Lower leg skin (tissue), 4 donors: ENCODE measurements around the gene FTO. TPM values are rescaled to one million over a fixed set of nuclear protein-coding genes. Genes with fewer than 3 reads are reported as not detected.

Experiments used
- DNase-seq, 2 donors: peaks; one replicate each; pipeline ENCODE4 v3.0.0-alpha.2; 2019; ENCODE audit warnings: low spot score in 2 of 2
- H3K4me3 ChIP-seq: fragments of 200-600 bp; sonication (generic); 2 replicates; pipeline ENCODE4 v1.5.1; 2017; ENCODE audit warnings: mild to moderate bottlenecking, low read depth; ENCODE audit not compliant: poor library complexity, severe bottlenecking
- CTCF ChIP-seq, 3 donors: fragments of 450-650 bp; IDR thresholded peaks; one replicate each; pipeline ENCODE4 v1.5.1; 2016; ENCODE audit warnings: antibody characterized with exemption in 3 of 3, mild to moderate bottlenecking in 3 of 3, moderate library complexity in 2 of 3
- POLR2A ChIP-seq, 2 donors: fragments of 450-650 bp; IDR thresholded peaks; one replicate each; pipeline ENCODE4 v1.6.1; 2016 to 2017; ENCODE audit warnings: antibody characterized with exemption in 2 of 2, mild to moderate bottlenecking in 1 of 2, moderate library complexity in 1 of 2
- WGBS, 2 donors: methylation state at CpG; one replicate each; pipeline ENCODE4 v1.1.5; 2018; 5-methylcytosine and 5-hydroxymethylcytosine counted together
- intact Hi-C: fragments of 100-400 bp; cut with DNase I; formaldehyde crosslinking; loops from one replicate; pipeline ENCODE4 v1.15.0; 2023; ENCODE audit warnings: low total_unique reads
- total RNA-seq, 4 donors: library from RNA; depleted of rRNA; stranded (reverse); fragments of >200 nt; gene quantifications; one replicate each; pipeline ENCODE4 v1.1.0, GENCODE V29; 2016

The FTO gene
- total RNA-seq, 4 donors from 2014 or later, result 61.2 to 88.2 (median 64.1) TPM

- no peak overlapping the region for H3K4me3 ChIP-seq
- intact Hi-C loops, result no loop called here
- TF ChIP-seq CTCF (IDR thresholded peaks at IDR 0.05) (no peak), POLR2A (IDR thresholded peaks at IDR 0.05) (no peak)
- DNase-seq, result no peak
- whole genome bisulfite sequencing, 2 donors, result 72 to 81% methylated on average over 6 of the region's 6 CpGs
Observed at GRCh38 chr16:53846971-53847370, 143.0 kb downstream of the FTO start.

GRCh38 chr16:53848277-53848942 is 144.5 kb downstream of the FTO start:
- no peak for DNase-seq
- TF ChIP-seq CTCF (IDR thresholded peaks at IDR 0.05) (no peak), POLR2A (IDR thresholded peaks at IDR 0.05) (no peak)
- H3K4me3 ChIP-seq, result no peak overlapping the region
- intact Hi-C loops, result no loop called here
- 62 to 65% methylated on average over 3 of the region's 3 CpGs for WGBS, 2 donors

- no peak for DNase-seq
- 90 to 98% methylated on average over 1 of the region's 1 CpG for WGBS, 2 donors
- H3K4me3 ChIP-seq, result no peak overlapping the region
- TF ChIP-seq POLR2A (IDR thresholded peaks at IDR 0.05) (no peak), CTCF (IDR thresholded peaks at IDR 0.05) (no peak)
- intact Hi-C loops, result no loop called here
Observed at GRCh38 chr16:53848950-53849349, 145.0 kb downstream of the FTO start.

GRCh38 chr16:53849585-53849984 is 145.6 kb downstream of the FTO start:
- no peak overlapping the region for H3K4me3 ChIP-seq
- TF ChIP-seq POLR2A (IDR thresholded peaks at IDR 0.05) (no peak), CTCF (IDR thresholded peaks at IDR 0.05) (no peak)
- DNase-seq, result no peak
- 88 to 96% methylated on average over 1 of the region's 1 CpG for WGBS, 2 donors
- intact Hi-C loops, result no loop called here

- TF ChIP-seq POLR2A (IDR thresholded peaks at IDR 0.05) (no peak), CTCF (IDR thresholded peaks at IDR 0.05) (no peak)
- H3K4me3 ChIP-seq, result no peak overlapping the region
- WGBS, 2 donors, result 58 to 61% methylated on average over 1 of the region's 1 CpG
- no peak for DNase-seq
- intact Hi-C loops, result no loop called here
Observed at GRCh38 chr16:53849994-53850393, 146.0 kb downstream of the FTO start.

GRCh38 chr16:53852678-53853077 is 148.7 kb downstream of the FTO start:
- WGBS, 2 donors, result 83 to 93% methylated on average over 6 of the region's 6 CpGs
- intact Hi-C loops, result no loop called here
- no peak for DNase-seq
- no peak overlapping the region for H3K4me3 ChIP-seq
- TF ChIP-seq POLR2A (IDR thresholded peaks at IDR 0.05) (no peak), CTCF (IDR thresholded peaks at IDR 0.05) (no peak)
